ENCODE measurements around the gene HOXC13. TPM values are rescaled to one million over a fixed set of nuclear protein-coding genes. Genes with fewer than 3 reads are reported as not detected.

The HOXC13 gene
- total RNA-seq, 2 experiments from 2014 or later: 0.06 TPM; not detected in 1

DNA sequence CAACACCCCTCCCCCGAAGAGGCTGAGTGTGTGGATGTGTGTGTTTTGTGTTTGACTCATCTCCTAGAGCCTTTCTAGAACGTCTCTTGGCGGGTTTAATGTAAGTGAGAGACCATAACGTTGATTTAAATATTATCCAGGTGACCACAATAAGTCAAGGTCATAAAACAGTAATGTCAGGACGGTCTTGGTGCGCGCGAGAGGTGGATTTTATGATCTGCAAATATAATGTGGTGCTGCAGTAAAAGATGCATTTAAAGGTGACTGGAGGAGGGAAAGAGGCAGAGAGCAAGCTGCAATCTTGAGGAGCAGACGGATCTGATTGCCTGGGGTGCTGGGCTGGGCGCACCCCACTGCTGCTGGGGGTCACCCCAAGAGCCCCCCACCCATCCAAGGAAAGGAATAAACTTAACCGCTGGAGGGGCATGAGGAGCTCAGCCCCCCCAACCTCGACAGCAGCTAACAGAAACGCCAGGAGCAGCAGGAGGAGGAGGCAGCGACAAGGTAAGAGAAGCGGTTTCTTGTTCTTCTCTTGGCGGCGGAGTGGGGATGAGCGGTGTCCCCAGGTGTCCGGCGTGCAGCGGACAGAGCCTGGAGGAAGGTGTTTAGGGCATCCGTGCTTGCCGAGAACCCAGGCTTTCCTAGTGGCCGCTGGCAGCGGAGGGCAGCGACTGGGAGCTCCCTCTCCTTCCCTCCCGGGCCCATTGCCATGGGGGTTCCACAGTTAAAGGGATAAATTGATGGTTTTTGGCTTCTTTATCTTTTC is 51.9 kb downstream of the HOXC13 start:
- POLR2A ChIA-PET: interaction anchor here (0.6 to 1.0 kb wide), 2 partner anchors 9 to 215 kb away, joined by 3 read pairs; no protein-coding TSS in a partner anchor
- peaks cover 35% of the 10 kb centered on the region for H3K4me1 ChIP-seq (ENCODE audit: insufficient read depth, low read length, poor library complexity, severe bottlenecking)
- no peak overlapping the region for H3K27ac ChIP-seq (ENCODE audit: low read depth, low read length, poor library complexity, severe bottlenecking)
- H4K20me1 ChIP-seq (ENCODE audit: insufficient read depth, low read length): no peaks in the 10 kb centered on the region
- intact Hi-C loops (cut with micrococcal nuclease; ENCODE audit: unreplicated experiment): no loop called here
- H2AFZ ChIP-seq (ENCODE audit: low read length): no peak overlapping the region
- H3K9me3 ChIP-seq (ENCODE audit: low read length): no peaks in the 10 kb centered on the region
- no peak for TF ChIP-seq EZH2phosphoT487 (IDR thresholded peaks at IDR 0.05; ENCODE audit: borderline replicate concordance, low read depth, low read length)
- TF ChIP-seq, protein P1, sequence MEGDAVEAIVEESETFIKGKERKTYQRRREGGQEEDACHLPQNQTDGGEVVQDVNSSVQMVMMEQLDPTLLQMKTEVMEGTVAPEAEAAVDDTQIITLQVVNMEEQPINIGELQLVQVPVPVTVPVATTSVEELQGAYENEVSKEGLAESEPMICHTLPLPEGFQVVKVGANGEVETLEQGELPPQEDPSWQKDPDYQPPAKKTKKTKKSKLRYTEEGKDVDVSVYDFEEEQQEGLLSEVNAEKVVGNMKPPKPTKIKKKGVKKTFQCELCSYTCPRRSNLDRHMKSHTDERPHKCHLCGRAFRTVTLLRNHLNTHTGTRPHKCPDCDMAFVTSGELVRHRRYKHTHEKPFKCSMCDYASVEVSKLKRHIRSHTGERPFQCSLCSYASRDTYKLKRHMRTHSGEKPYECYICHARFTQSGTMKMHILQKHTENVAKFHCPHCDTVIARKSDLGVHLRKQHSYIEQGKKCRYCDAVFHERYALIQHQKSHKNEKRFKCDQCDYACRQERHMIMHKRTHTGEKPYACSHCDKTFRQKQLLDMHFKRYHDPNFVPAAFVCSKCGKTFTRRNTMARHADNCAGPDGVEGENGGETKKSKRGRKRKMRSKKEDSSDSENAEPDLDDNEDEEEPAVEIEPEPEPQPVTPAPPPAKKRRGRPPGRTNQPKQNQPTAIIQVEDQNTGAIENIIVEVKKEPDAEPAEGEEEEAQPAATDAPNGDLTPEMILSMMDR (conservative IDR thresholded peaks at IDR 0.05; ENCODE audit: low read length): no peak
- no peak overlapping the region for H3K4me2 ChIP-seq (ENCODE audit: low read length)
- H3K9me2 ChIP-seq (ENCODE audit: insufficient read depth, low read length): no peaks in the 10 kb centered on the region
- no peaks in the 10 kb centered on the region for H3K79me2 ChIP-seq (ENCODE audit: insufficient read depth, low read depth, low read length)
- H3K36me3 ChIP-seq (ENCODE audit: insufficient read depth, low read length): no peaks in the 10 kb centered on the region
- no TSS peak for BruUV-seq (replicated peaks)
- no peak overlapping the region for H3K4me3 ChIP-seq (ENCODE audit: low read depth, low read length, poor library complexity, severe bottlenecking)
- DNase-seq (ENCODE audit: low spot score): no peak
- CTCF ChIA-PET (ENCODE audit: unreplicated experiment): interaction anchor here (0.5 to 0.6 kb wide), 2 partner anchors 16 to 63 kb away, joined by 3 read pairs; partner anchors contain the start of gene HOXC4

DNA sequence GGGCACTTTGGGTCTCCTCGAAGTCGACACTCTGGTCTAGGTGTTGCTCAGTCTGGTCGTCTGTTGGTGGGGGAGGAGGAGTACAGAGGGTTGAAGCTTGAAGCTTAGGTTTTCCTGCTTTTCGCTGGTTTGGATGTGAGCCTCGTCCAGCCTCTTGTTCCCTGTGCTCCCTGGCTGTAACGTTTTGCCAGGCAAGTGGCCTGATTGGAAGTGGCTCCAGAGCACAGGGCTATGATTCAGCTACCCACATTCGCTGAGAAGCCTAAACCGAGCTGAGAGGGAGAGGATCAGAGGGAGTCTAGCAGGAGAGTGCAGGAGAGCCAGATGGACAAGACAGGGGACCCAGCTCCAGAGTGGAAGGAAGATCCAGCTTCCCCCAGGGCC is 52.4 kb downstream of the HOXC13 start:
- H4K20me1 ChIP-seq (ENCODE audit: insufficient read depth, low read length): no peaks in the 10 kb centered on the region
- no peak overlapping the region for H3K4me2 ChIP-seq (ENCODE audit: low read length)
- H3K36me3 ChIP-seq (ENCODE audit: insufficient read depth, low read length): no peaks in the 10 kb centered on the region
- intact Hi-C loops (cut with micrococcal nuclease; ENCODE audit: unreplicated experiment): no loop called here
- no peaks in the 10 kb centered on the region for H3K9me3 ChIP-seq (ENCODE audit: low read length)
- ChIA-PET CTCF (ENCODE audit: unreplicated experiment) (interaction anchor here (0.5 to 0.6 kb wide), 2 partner anchors 16 to 63 kb away, joined by 3 read pairs; partner anchors contain the start of gene HOXC4), POLR2A (interaction anchor here (0.6 to 1.0 kb wide), 2 partner anchors 9 to 215 kb away, joined by 3 read pairs; no protein-coding TSS in a partner anchor)
- peaks cover 33% of the 10 kb centered on the region for H3K4me1 ChIP-seq (ENCODE audit: insufficient read depth, low read length, poor library complexity, severe bottlenecking)
- H3K27ac ChIP-seq (ENCODE audit: low read depth, low read length, poor library complexity, severe bottlenecking): no peak overlapping the region
- TF ChIP-seq, protein P1 (conservative IDR thresholded peaks at IDR 0.05; ENCODE audit: low read length): no peak
- TF ChIP-seq EZH2phosphoT487 (IDR thresholded peaks at IDR 0.05; ENCODE audit: borderline replicate concordance, low read depth, low read length): no peak
- no peaks in the 10 kb centered on the region for H3K79me2 ChIP-seq (ENCODE audit: insufficient read depth, low read depth, low read length)
- DNase-seq (ENCODE audit: low spot score): no peak
- H2AFZ ChIP-seq (ENCODE audit: low read length): no peak overlapping the region
- no peaks in the 10 kb centered on the region for H3K9me2 ChIP-seq (ENCODE audit: insufficient read depth, low read length)
- BruUV-seq (replicated peaks): no TSS peak
- H3K4me3 ChIP-seq (ENCODE audit: low read depth, low read length, poor library complexity, severe bottlenecking): no peak overlapping the region

DNA sequence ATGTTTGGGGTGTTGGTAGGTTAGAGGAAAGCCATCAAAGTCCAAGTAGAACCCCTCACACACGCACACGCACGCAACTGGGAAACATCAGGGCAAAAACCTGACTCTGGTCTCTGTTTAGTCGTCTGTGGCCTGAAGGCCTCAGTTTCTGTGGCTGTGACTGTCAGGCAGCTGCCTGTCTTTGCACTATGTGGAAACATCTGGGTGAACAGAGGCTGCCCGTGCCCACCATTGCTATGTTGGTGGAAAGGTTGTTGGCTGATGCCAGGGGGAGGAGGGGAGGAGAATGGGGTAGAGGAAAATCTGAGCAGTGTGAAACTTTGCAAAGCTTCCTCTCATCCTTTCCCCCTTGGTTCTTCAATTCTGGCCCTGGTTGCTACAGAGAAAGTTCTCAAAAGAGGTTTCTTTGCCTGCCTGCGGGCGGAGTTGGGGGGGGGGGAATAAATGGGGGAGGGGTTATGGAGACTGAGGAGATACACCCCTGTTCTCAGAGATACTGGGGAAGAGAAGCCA is 53.8 kb downstream of the HOXC13 start:
- Histone ChIP-seq H2AFZ (ENCODE audit: low read length) (no peak overlapping the region), H3K79me2 (ENCODE audit: insufficient read depth, low read depth, low read length) (no peaks in the 10 kb centered on the region), H3K4me1 (ENCODE audit: insufficient read depth, low read length, poor library complexity, severe bottlenecking) (peaks cover 27% of the 10 kb centered on the region), H3K27ac (ENCODE audit: low read depth, low read length, poor library complexity, severe bottlenecking) (no peak overlapping the region), H3K4me3 (ENCODE audit: low read depth, low read length, poor library complexity, severe bottlenecking) (no peak overlapping the region), H3K4me2 (ENCODE audit: low read length) (no peak overlapping the region), H3K9me3 (ENCODE audit: low read length) (no peaks in the 10 kb centered on the region), H4K20me1 (ENCODE audit: insufficient read depth, low read length) (no peaks in the 10 kb centered on the region), H3K36me3 (ENCODE audit: insufficient read depth, low read length) (no peaks in the 10 kb centered on the region), H3K9me2 (ENCODE audit: insufficient read depth, low read length) (no peaks in the 10 kb centered on the region)
- ChIA-PET POLR2A (interaction anchor here (0.6 kb wide), 3 partner anchors 72 to 299 kb away, joined by 3 read pairs; no protein-coding TSS in a partner anchor), CTCF (ENCODE audit: unreplicated experiment) (no interaction called here)
- no TSS peak for BruUV-seq (replicated peaks)
- intact Hi-C loops (cut with micrococcal nuclease; ENCODE audit: unreplicated experiment): no loop called here
- DNase-seq (ENCODE audit: low spot score): no peak
- TF ChIP-seq EZH2phosphoT487 (IDR thresholded peaks at IDR 0.05; ENCODE audit: borderline replicate concordance, low read depth, low read length): no peak
- TF ChIP-seq, protein P1 (conservative IDR thresholded peaks at IDR 0.05; ENCODE audit: low read length): no peak
